ENCODE results near the gene TLR6. TPM values are rescaled to one million over a fixed set of nuclear protein-coding genes. Genes with fewer than 3 reads are reported as not detected.

Gene TLR6
- total and polyA plus RNA-seq, 2 of the 8 experiments (the other 6 are each of a cell fraction or from before 2014, with no cell fraction given), result 0.02 to 0.09 TPM

- CTCF ChIA-PET (ENCODE audit: partially characterized antibody), result interaction anchor here (1.2 kb wide), 1 partner anchor 11 kb away, joined by 3 read pairs; no protein-coding TSS in a partner anchor
- FAIRE-seq, result no peak
- TF ChIP-seq RAD21 (IDR thresholded peaks at IDR 0.05 in 1 of 2, conservative IDR thresholded peaks at IDR 0.05 in 1 of 2; ENCODE audit: low read depth in 2 of 2, low read length in 2 of 2), result no peak
- TF ChIP-seq ATF3 (IDR thresholded peaks at IDR 0.05; ENCODE audit: insufficient read depth, low read depth, low read length), result no peak
- TF ChIP-seq CREB1 (IDR thresholded peaks at IDR 0.05), result no peak
- no peak for TF ChIP-seq FOSL1 (IDR thresholded peaks at IDR 0.05; ENCODE audit: insufficient read depth, low read depth, low read length)
- no peak for TF ChIP-seq CHD2 (IDR thresholded peaks at IDR 0.05; ENCODE audit: low read length)
- TF ChIP-seq ATF2 (IDR thresholded peaks at IDR 0.05; ENCODE audit: low read length), result no peak
- TF ChIP-seq ZNF274 (IDR thresholded peaks at IDR 0.05; ENCODE audit: borderline replicate concordance, extremely low read depth, low read length), result no peak
- no peak for TF ChIP-seq NANOG (IDR thresholded peaks at IDR 0.05; ENCODE audit: insufficient read depth, low read depth, low read length, poor library complexity, severe bottlenecking)
- TF ChIP-seq HDAC2 (IDR thresholded peaks at IDR 0.05; ENCODE audit: borderline replicate concordance in 1 of 2, low read depth in 2 of 2, low read length in 2 of 2), result no peak
Measured at GRCh38 chr4:38846015-38846414, 10.6 kb downstream of the TLR6 start.

More at GRCh38 chr4:38846015-38846414, 10.6 kb downstream of the TLR6 start:
- no peak overlapping the region for H2BK120ac ChIP-seq (replicated peaks; ENCODE audit: low read depth, low read length)
- H4K5ac ChIP-seq (ENCODE audit: insufficient read length, low read depth, low read length), result no peak overlapping the region
- H2BK5ac ChIP-seq (ENCODE audit: low read depth, low read length), result no peak overlapping the region
- H2AFZ ChIP-seq (ENCODE audit: low read length), result no peak overlapping the region
- no peak overlapping the region for H2BK12ac ChIP-seq (ENCODE audit: low read depth, low read length)
- no peaks in the 10 kb centered on the region for H3K36me3 ChIP-seq (ENCODE audit: control insufficient read depth in 2 of 4, insufficient read depth in 4 of 4, low read length in 3 of 4)
- no peak overlapping the region for H3K4ac ChIP-seq (replicated peaks; ENCODE audit: insufficient read length, low read depth, low read length)
- no peak overlapping the region for H3K23ac ChIP-seq (ENCODE audit: insufficient read length)
- no peak overlapping the region for H3K18ac ChIP-seq (ENCODE audit: extremely low read depth, low read length)
- H3K56ac ChIP-seq (replicated peaks; ENCODE audit: insufficient read length, low read depth, low read length), result no peak overlapping the region
- no peaks in the 10 kb centered on the region for H4K20me1 ChIP-seq (replicated peaks in 1 of 2; ENCODE audit: control insufficient read depth in 1 of 2, insufficient read depth in 2 of 2, low read length in 2 of 2)
- H2AK5ac ChIP-seq (ENCODE audit: low read depth, low read length), result no peak overlapping the region
- no peak overlapping the region for H3K4me2 ChIP-seq (ENCODE audit: insufficient read depth in 1 of 2, low read depth in 2 of 2, low read length in 2 of 2)
- H2BK15ac ChIP-seq (ENCODE audit: low read length), result no peak overlapping the region
- H4K8ac ChIP-seq (ENCODE audit: extremely low read depth, insufficient read depth, low read length), result no peak overlapping the region
- no CpG with 5 or more reads among the region's 3 CpGs for WGBS, 2 experiments (ENCODE audit: extremely low coverage in 1 of 2, insufficient coverage in 1 of 2, insufficient read length in 1 of 2, insufficient replicate concordance in 2 of 2, low coverage in 1 of 2, low lambda C conversion rate in 2 of 2, missing lambda C conversion rate in 1 of 2)
- no peak overlapping the region for H3K4me3 ChIP-seq (ENCODE audit: extremely low read depth in 1 of 4, insufficient read depth in 2 of 4, low read depth in 3 of 4, low read length in 4 of 4)
- H3K14ac ChIP-seq (ENCODE audit: insufficient read length), result no peak overlapping the region
- H3K4me1 ChIP-seq (replicated peaks in 1 of 4; ENCODE audit: control insufficient read depth in 3 of 4, insufficient read depth in 4 of 4, low read length in 3 of 4), result peaks cover 0 to 3% (median 0%) of the 10 kb centered on the region in 4 experiments; a peak in 1 of 7 replicates
- POLR2A ChIA-PET (ENCODE audit: partially characterized antibody), result no interaction called here
- H4K91ac ChIP-seq (replicated peaks; ENCODE audit: insufficient read length, low read length), result no peak overlapping the region
- H3K27ac ChIP-seq (ENCODE audit: low read depth, low read length), result no peak overlapping the region
- H3K9ac ChIP-seq (replicated peaks in 1 of 4; ENCODE audit: extremely low read depth in 1 of 4, low read depth in 3 of 4, low read length in 3 of 4), result no peak overlapping the region
- no peaks in the 10 kb centered on the region for H3K27me3 ChIP-seq (replicated peaks in 1 of 4; ENCODE audit: control insufficient read depth in 3 of 4, extremely low read depth in 1 of 4, insufficient read depth in 3 of 4, low read length in 3 of 4)
- no peaks in the 10 kb centered on the region for H3K79me1 ChIP-seq (ENCODE audit: low read depth, low read length)
- no peaks in the 10 kb centered on the region; the same call in 1 of the 2 replicates for H3K23me2 ChIP-seq (ENCODE audit: low read depth, low read length)
- no peak for DNase-seq (ENCODE audit: low read depth in 1 of 2, low spot score in 2 of 2)
- H3K79me2 ChIP-seq (ENCODE audit: control insufficient read depth in 1 of 2, insufficient read depth in 2 of 2, low read length in 2 of 2), result no peaks in the 10 kb centered on the region
- H3K9me3 ChIP-seq (ENCODE audit: insufficient read depth in 2 of 2, low read depth in 1 of 2, low read length in 1 of 2), result peaks cover 4 to 8% of the 10 kb centered on the region in 2 experiments; a peak in 3 of 4 replicates
- no peak overlapping the region for H2BK20ac ChIP-seq (ENCODE audit: low read length)
